H9 (cell line): ENCODE data around the gene DIPK1B. TPM values are rescaled to one million over a fixed set of nuclear protein-coding genes. Genes with fewer than 3 reads are reported as not detected.

Experiments
- DNase-seq: peaks from one replicate; pipeline ENCODE4 v3.0.0-alpha.2; 2017
- H2AFZ ChIP-seq: one replicate; pipeline ENCODE4 v1.6.1; 2013; ENCODE audit warnings: mild to moderate bottlenecking, low read length, control low read depth, moderate library complexity
- H2AK5ac ChIP-seq: 2 replicates; pipeline ENCODE4 v1.6.1; 2013; ENCODE audit warnings: low read length, control low read depth, mixed read lengths; ENCODE audit not compliant: insufficient read length
- H2BK120ac ChIP-seq: one replicate; pipeline ENCODE4 v1.6.1; 2013; ENCODE audit warnings: low read depth, mild to moderate bottlenecking, low read length, control low read depth, inconsistent platforms; ENCODE audit not compliant: poor library complexity, severe bottlenecking
- H2BK12ac ChIP-seq: 2 replicates; pipeline ENCODE4 v1.6.1; 2013; ENCODE audit warnings: low read length, control low read depth, mixed read lengths, low read depth; ENCODE audit not compliant: insufficient read length
- H2BK15ac ChIP-seq: 2 replicates; pipeline ENCODE4 v1.6.1; 2013; ENCODE audit warnings: low read depth, low read length, control low read depth
- H2BK20ac ChIP-seq: one replicate; pipeline ENCODE4 v1.6.1; 2013; ENCODE audit warnings: low read depth, mild to moderate bottlenecking, low read length, control low read depth, inconsistent platforms; ENCODE audit not compliant: poor library complexity, severe bottlenecking
- H2BK5ac ChIP-seq: 2 replicates; pipeline ENCODE4 v1.6.1; 2013; ENCODE audit warnings: low read length, control low read depth, mixed read lengths; ENCODE audit not compliant: insufficient read length
- H3K14ac ChIP-seq: 2 replicates; pipeline ENCODE4 v1.6.1; 2013; ENCODE audit warnings: low read length, control low read depth; ENCODE audit not compliant: insufficient read depth
- H3K18ac ChIP-seq: 2 replicates; pipeline ENCODE4 v1.6.1; 2013; ENCODE audit warnings: low read depth, mild to moderate bottlenecking, mixed read lengths, low read length, control low read depth; ENCODE audit not compliant: insufficient read length
- H3K23ac ChIP-seq: 2 replicates; pipeline ENCODE4 v1.6.1; 2013; ENCODE audit warnings: low read length, control low read depth, mixed read lengths, low read depth; ENCODE audit not compliant: insufficient read length
- H3K23me2 ChIP-seq: 2 replicates; pipeline ENCODE4 v1.6.1; 2013; ENCODE audit warnings: low read depth, mild to moderate bottlenecking, mixed read lengths, low read length, control low read depth; ENCODE audit not compliant: insufficient read length, poor library complexity, severe bottlenecking
- H3K27ac ChIP-seq: 2 replicates; pipeline ENCODE4 v1.5.1; 2013; ENCODE audit warnings: low read length, control low read depth, mixed read lengths, low read depth; ENCODE audit not compliant: insufficient read length
- H3K27me3 ChIP-seq: 2 replicates; pipeline ENCODE4 v1.6.1; 2013; ENCODE audit warnings: low read length, control low read depth, inconsistent platforms; ENCODE audit not compliant: insufficient read depth
- H3K4ac ChIP-seq: 2 replicates; pipeline ENCODE4 v1.6.1; 2013; ENCODE audit warnings: low read depth, mild to moderate bottlenecking, control low read depth, inconsistent platforms, low read length, moderate library complexity
- H3K4me1 ChIP-seq: 2 replicates; pipeline ENCODE4 v1.6.1; 2013; ENCODE audit warnings: low read length, control low read depth, inconsistent platforms; ENCODE audit not compliant: insufficient read depth
- H3K4me2 ChIP-seq: 2 replicates; pipeline ENCODE4 v1.6.1; 2013; ENCODE audit warnings: low read length, control low read depth, mixed read lengths; ENCODE audit not compliant: insufficient read length, insufficient read depth
- H3K56ac ChIP-seq: 2 replicates; pipeline ENCODE4 v1.6.1; 2013; ENCODE audit warnings: low read depth, mild to moderate bottlenecking, mixed read lengths, low read length, control low read depth; ENCODE audit not compliant: insufficient read length
- H3K79me1 ChIP-seq: 2 replicates; pipeline ENCODE4 v1.6.1; 2013; ENCODE audit warnings: low read depth, mild to moderate bottlenecking, moderate library complexity, low read length, control low read depth, inconsistent platforms; ENCODE audit not compliant: insufficient read depth, poor library complexity, severe bottlenecking
- H3K79me2 ChIP-seq: 2 replicates; pipeline ENCODE4 v1.6.1; 2013; ENCODE audit warnings: low read length, control low read depth, inconsistent platforms; ENCODE audit not compliant: insufficient read depth
- H3K9ac ChIP-seq: 2 replicates; pipeline ENCODE4 v1.6.1; 2013; ENCODE audit warnings: low read length, control low read depth, mixed read lengths; ENCODE audit not compliant: insufficient read length; ENCODE audit errors: extremely low read depth
- H3K9me3 ChIP-seq: one replicate; pipeline ENCODE4 v1.6.1; 2013; ENCODE audit warnings: low read depth, low read length, inconsistent platforms; ENCODE audit not compliant: control insufficient read depth
- H3T11ph ChIP-seq: one replicate; pipeline ENCODE4 v1.6.1; 2013; ENCODE audit warnings: mild to moderate bottlenecking, low read length, control low read depth, inconsistent platforms
- H4K20me1 ChIP-seq: one replicate; pipeline ENCODE4 v1.6.1; 2013; ENCODE audit not compliant: control insufficient read depth, insufficient read length, insufficient read depth
- H4K5ac ChIP-seq: 2 replicates; pipeline ENCODE4 v1.6.1; 2013; ENCODE audit warnings: low read depth, mild to moderate bottlenecking, mixed read lengths, low read length, control low read depth; ENCODE audit not compliant: insufficient read length
- H4K8ac ChIP-seq: replicated peaks from 2 replicates; pipeline ENCODE4 v1.6.1; 2013; ENCODE audit warnings: low read length, control low read depth, mixed read lengths, low read depth; ENCODE audit not compliant: insufficient read length
- H4K91ac ChIP-seq: 2 replicates; pipeline ENCODE4 v1.6.1; 2013; ENCODE audit warnings: low read depth, mild to moderate bottlenecking, moderate library complexity, mixed read lengths, low read length, control low read depth; ENCODE audit not compliant: insufficient read length
- H3K27ac Mint-ChIP-seq, 3 experiments: 2 replicates in 2 of 3; 3 replicates in 1 of 3; pipeline ENCODE4 v1.8.0; 2020 to 2021; ENCODE audit warnings: mixed read lengths in 3 of 3, mild to moderate bottlenecking in 1 of 3, moderate library complexity in 1 of 3
- H3K27me3 Mint-ChIP-seq: 2 replicates; pipeline ENCODE4 v1.8.0; 2021; ENCODE audit warnings: low read depth, mild to moderate bottlenecking, moderate library complexity, mixed read lengths
- H3K36me3 Mint-ChIP-seq, 3 experiments: 2 replicates in 2 of 3; 3 replicates in 1 of 3; pipeline ENCODE4 v1.8.0; 2020 to 2021; ENCODE audit warnings: low read depth in 3 of 3, mixed read lengths in 3 of 3; ENCODE audit not compliant: insufficient read depth in 1 of 3
- H3K4me1 Mint-ChIP-seq, 2 experiments: 2 replicates each; pipeline ENCODE4 v1.8.0; 2020; ENCODE audit warnings: mixed read lengths in 2 of 2
- H3K4me3 Mint-ChIP-seq, 2 experiments: 2 replicates in 1 of 2; 3 replicates in 1 of 2; pipeline ENCODE4 v1.8.0; 2020 to 2021; ENCODE audit warnings: mild to moderate bottlenecking in 2 of 2, mixed read lengths in 2 of 2, moderate library complexity in 1 of 2
- H3K9me3 Mint-ChIP-seq, 2 experiments: 2 replicates in 1 of 2; 3 replicates in 1 of 2; pipeline ENCODE4 v1.8.0; 2020; ENCODE audit warnings: mild to moderate bottlenecking in 2 of 2, mixed read lengths in 2 of 2, moderate library complexity in 1 of 2
- WGBS: extraction: QIAGEN DNeasy Blood & Tissue Kit; methylation state at CpG from one replicate; pipeline ENCODE4 v1.1.7; 2013; ENCODE audit warnings: missing lambda C conversion rate, low lambda C conversion rate, mixed read lengths; ENCODE audit not compliant: insufficient read length; ENCODE audit errors: extremely low coverage; 5-methylcytosine and 5-hydroxymethylcytosine counted together
- total RNA-seq: library from RNA; stranded (reverse); gene quantifications from 2 replicates; pipeline ENCODE4 v1.2.1, GENCODE V29; 2021
- TF ChIP-seq, protein P1 (sequence below): fragments of 200-600 bp; sonication (generic); conservative IDR thresholded peaks from 3 replicates; pipeline ENCODE4 v1.8.0; 2021; ENCODE audit warnings: antibody characterized with exemption, mild to moderate bottlenecking

DIPK1B gene
- total RNA-seq, 1 experiment from 2014 or later = 40.3 TPM

DNA sequence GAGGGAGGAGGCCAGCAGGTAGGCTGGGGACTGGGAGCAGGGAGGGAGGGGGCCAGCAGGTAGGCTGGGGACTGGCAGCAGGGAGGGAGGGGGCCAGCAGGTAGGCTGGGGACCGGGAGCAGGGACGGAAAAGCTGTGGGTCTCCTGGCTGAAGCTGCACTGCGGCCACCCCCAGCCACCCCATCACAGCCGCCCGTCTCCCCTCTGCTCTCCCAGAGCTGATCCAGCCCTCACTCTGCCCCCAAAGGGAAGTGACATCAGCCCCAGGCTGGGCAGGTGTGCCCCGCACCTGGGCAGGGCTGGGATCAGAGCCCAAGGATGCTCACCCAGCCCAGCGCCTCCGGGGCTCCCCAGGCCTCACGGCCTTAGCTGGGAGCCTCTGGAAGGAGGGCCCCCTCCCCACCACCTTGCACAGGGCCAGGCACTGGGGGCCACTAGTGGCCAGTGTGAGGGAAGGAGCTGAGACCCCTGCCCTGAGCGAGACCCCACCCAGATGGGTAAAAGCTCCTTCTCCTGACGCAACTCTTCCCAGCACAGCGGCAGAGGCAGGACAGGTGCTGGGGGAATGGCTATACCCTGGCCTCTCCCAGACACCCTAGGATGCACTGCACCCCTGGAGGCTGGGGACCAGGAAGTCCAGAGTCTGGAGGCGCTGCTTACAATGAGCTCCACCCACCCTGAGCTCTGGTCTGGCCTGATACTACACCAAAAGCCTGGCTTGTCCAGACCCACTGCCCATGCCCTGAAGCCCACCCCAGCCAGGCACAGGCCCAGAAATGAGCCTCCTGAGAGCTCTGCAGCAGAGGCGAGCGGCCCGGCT lies 36.7 kb upstream of the DIPK1B start:
- no CpG with 5 or more reads among the region's 16 CpGs for WGBS
- H3K4me1 Mint-ChIP-seq = peaks cover 2 to 7% of the 10 kb centered on the region in 2 experiments
- TF ChIP-seq, protein P1, sequence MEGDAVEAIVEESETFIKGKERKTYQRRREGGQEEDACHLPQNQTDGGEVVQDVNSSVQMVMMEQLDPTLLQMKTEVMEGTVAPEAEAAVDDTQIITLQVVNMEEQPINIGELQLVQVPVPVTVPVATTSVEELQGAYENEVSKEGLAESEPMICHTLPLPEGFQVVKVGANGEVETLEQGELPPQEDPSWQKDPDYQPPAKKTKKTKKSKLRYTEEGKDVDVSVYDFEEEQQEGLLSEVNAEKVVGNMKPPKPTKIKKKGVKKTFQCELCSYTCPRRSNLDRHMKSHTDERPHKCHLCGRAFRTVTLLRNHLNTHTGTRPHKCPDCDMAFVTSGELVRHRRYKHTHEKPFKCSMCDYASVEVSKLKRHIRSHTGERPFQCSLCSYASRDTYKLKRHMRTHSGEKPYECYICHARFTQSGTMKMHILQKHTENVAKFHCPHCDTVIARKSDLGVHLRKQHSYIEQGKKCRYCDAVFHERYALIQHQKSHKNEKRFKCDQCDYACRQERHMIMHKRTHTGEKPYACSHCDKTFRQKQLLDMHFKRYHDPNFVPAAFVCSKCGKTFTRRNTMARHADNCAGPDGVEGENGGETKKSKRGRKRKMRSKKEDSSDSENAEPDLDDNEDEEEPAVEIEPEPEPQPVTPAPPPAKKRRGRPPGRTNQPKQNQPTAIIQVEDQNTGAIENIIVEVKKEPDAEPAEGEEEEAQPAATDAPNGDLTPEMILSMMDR = no peak

More for the DNA sequence above, 36.7 kb upstream of the DIPK1B start:
- H4K8ac ChIP-seq = no peak overlapping the region
- H3K9me3 ChIP-seq = no peaks in the 10 kb centered on the region
- H3K27me3 ChIP-seq = no peaks in the 10 kb centered on the region
- no peak overlapping the region for H3T11ph ChIP-seq
- H2AFZ ChIP-seq = no peak overlapping the region
- H3K4me2 ChIP-seq = no peak overlapping the region
- Mint-ChIP-seq H3K27me3 (peaks cover 1% of the 10 kb centered on the region; the same call in 1 of the 2 replicates), H3K36me3 (peaks cover 0 to 5% (median 0%) of the 10 kb centered on the region in 3 experiments; a peak in 4 of 7 replicates), H3K4me3 (no peak overlapping the region), H3K9me3 (no peaks in the 10 kb centered on the region), H3K27ac (no peak overlapping the region; a peak in 1 of 7 replicates)
- no peaks in the 10 kb centered on the region for H4K20me1 ChIP-seq
- H2BK5ac ChIP-seq = no peak overlapping the region
- no peak overlapping the region for H3K18ac ChIP-seq
- no peak overlapping the region for H3K23ac ChIP-seq
- H3K27ac ChIP-seq = no peak overlapping the region
- no peak overlapping the region for H2BK20ac ChIP-seq
- H2BK15ac ChIP-seq = no peak overlapping the region
- no peaks in the 10 kb centered on the region for H3K79me1 ChIP-seq
- H3K4ac ChIP-seq = no peak overlapping the region
- no peak overlapping the region for H3K56ac ChIP-seq
- no peaks in the 10 kb centered on the region for H3K4me1 ChIP-seq
- H2BK120ac ChIP-seq = no peak overlapping the region
- no peak overlapping the region for H3K9ac ChIP-seq
- H4K5ac ChIP-seq = no peak overlapping the region
- no peaks in the 10 kb centered on the region for H3K23me2 ChIP-seq
- H3K79me2 ChIP-seq = no peaks in the 10 kb centered on the region
- no peak overlapping the region for H2BK12ac ChIP-seq
- no peak for DNase-seq
- no peak overlapping the region for H4K91ac ChIP-seq
- H3K14ac ChIP-seq = no peak overlapping the region
- H2AK5ac ChIP-seq = no peak overlapping the region
